HEK293 (cell line): ENCODE measurements around the gene SH3GLB1.

ENCODE experiments used
- ZNF626 ChIP-seq: fragments of 450-650 bp; sonication (Bioruptor Pico); formaldehyde crosslinking; IDR thresholded peaks from 2 replicates; pipeline ENCODE4 v1.5.1; 2018; ENCODE audit warnings: missing biosample characterization, missing genetic modification characterization, inconsistent platforms
- TF ChIP-seq, protein P1 (sequence below): fragments of 450-650 bp; formaldehyde crosslinking; IDR thresholded peaks from 2 replicates; pipeline ENCODE4; 2016; ENCODE audit warnings: missing biosample characterization, missing genetic modification characterization
- TF ChIP-seq, protein P2 (sequence below): fragments of 450-650 bp; formaldehyde crosslinking; IDR thresholded peaks from 2 replicates; pipeline ENCODE4 v1.5.1; 2016; ENCODE audit warnings: missing biosample characterization, missing genetic modification characterization

GRCh38 chr1:86704458-86704971, at the start of gene SH3GLB1:
- TF ChIP-seq, protein P1, sequence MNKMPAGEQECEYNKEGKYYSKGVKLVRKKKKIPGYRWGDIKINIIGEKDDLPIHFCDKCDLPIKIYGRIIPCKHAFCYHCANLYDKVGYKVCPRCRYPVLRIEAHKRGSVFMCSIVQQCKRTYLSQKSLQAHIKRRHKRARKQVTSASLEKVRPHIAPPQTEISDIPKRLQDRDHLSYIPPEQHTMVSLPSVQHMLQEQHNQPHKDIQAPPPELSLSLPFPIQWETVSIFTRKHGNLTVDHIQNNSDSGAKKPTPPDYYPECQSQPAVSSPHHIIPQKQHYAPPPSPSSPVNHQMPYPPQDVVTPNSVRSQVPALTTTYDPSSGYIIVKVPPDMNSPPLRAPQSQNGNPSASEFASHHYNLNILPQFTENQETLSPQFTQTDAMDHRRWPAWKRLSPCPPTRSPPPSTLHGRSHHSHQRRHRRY (tag by site-specific recombination), result no peak
- TF ChIP-seq, protein P2, sequence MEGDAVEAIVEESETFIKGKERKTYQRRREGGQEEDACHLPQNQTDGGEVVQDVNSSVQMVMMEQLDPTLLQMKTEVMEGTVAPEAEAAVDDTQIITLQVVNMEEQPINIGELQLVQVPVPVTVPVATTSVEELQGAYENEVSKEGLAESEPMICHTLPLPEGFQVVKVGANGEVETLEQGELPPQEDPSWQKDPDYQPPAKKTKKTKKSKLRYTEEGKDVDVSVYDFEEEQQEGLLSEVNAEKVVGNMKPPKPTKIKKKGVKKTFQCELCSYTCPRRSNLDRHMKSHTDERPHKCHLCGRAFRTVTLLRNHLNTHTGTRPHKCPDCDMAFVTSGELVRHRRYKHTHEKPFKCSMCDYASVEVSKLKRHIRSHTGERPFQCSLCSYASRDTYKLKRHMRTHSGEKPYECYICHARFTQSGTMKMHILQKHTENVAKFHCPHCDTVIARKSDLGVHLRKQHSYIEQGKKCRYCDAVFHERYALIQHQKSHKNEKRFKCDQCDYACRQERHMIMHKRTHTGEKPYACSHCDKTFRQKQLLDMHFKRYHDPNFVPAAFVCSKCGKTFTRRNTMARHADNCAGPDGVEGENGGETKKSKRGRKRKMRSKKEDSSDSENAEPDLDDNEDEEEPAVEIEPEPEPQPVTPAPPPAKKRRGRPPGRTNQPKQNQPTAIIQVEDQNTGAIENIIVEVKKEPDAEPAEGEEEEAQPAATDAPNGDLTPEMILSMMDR (tag by site-specific recombination), result peak; percentile 96
- TF ChIP-seq ZNF626 (tag by site-specific recombination), result no peak
